ENCODE results near the gene NFX1.
"Not testable (repeated sequence)": the region's sequence is repeated elsewhere in the genome, so short reads cannot be mapped to it uniquely, and the experiment has no call there.

Gene NFX1

GRCh38 chr9:33380390-33381094, 90.2 kb downstream of the NFX1 start:
- TF ChIP-seq CTCF (conservative IDR thresholded peaks at IDR 0.05) = no peak
- H3K27ac ChIP-seq = no peak overlapping the region

GRCh38 chr9:33381231-33381791, 91.0 kb downstream of the NFX1 start:
- no peak overlapping the region for H3K27ac ChIP-seq
- no peak for TF ChIP-seq CTCF (conservative IDR thresholded peaks at IDR 0.05)

- H3K27ac ChIP-seq = not testable (repeated sequence)
These were observed 92.1 kb downstream of the NFX1 start for GRCh38 chr9:33382397-33382796.

- not testable (repeated sequence) for H3K27ac ChIP-seq
These were observed 93.1 kb downstream of the NFX1 start for GRCh38 chr9:33383396-33383795.

- not testable (repeated sequence) for H3K27ac ChIP-seq
These were observed 95.2 kb downstream of the NFX1 start for GRCh38 chr9:33385536-33385935.

- H3K27ac ChIP-seq = not testable (repeated sequence)
These were observed 95.8 kb downstream of the NFX1 start for GRCh38 chr9:33385979-33386640.

- H3K27ac ChIP-seq = not testable (repeated sequence)
These were observed 96.3 kb downstream of the NFX1 start for GRCh38 chr9:33386641-33386996.

GRCh38 chr9:33386998-33387397, 96.7 kb downstream of the NFX1 start:
- H3K27ac ChIP-seq = not testable (repeated sequence)

- H3K27ac ChIP-seq = no peak overlapping the region
- no peak for TF ChIP-seq CTCF (conservative IDR thresholded peaks at IDR 0.05)
These were observed 98.0 kb downstream of the NFX1 start for GRCh38 chr9:33388110-33388994.

- H3K27ac ChIP-seq = not testable (repeated sequence)
These were observed 100.9 kb downstream of the NFX1 start for GRCh38 chr9:33391111-33391771.

- not testable (repeated sequence) for H3K27ac ChIP-seq
These were observed 102.3 kb downstream of the NFX1 start for GRCh38 chr9:33392591-33393021.
